Kidney (tissue), 14 donors: Measurements from ENCODE around the gene SHQ1. TPM values are rescaled to one million over a fixed set of nuclear protein-coding genes. Genes with fewer than 3 reads are reported as not detected.
"Not testable (repeated sequence)": the region's sequence is repeated elsewhere in the genome, so short reads cannot be mapped to it uniquely, and the experiment has no call there.

Experiments
- DNase-seq, 5 donors: peaks; one replicate each; pipeline ENCODE4 v3.0.0-alpha.2; 2013 to 2020
- FAIRE-seq: peaks from 2 replicates; lab custom pipeline; 2012; peaks lifted over from hg19 to GRCh38; lab: Jason Lieb, UNC
- H3K27ac ChIP-seq, 2 donors: one replicate each; pipeline ENCODE4 v1.7.0; 2013; ENCODE audit warnings: low read depth in 2 of 2, low read length in 2 of 2, inconsistent platforms in 1 of 2
- H3K27me3 ChIP-seq: one replicate; pipeline ENCODE4 v1.7.1; 2013; ENCODE audit warnings: low read length, inconsistent platforms; ENCODE audit not compliant: control insufficient read depth, insufficient read depth
- H3K36me3 ChIP-seq, 3 donors: one replicate each; pipeline versions ENCODE4 v1.7.0 to v1.7.1; 2013; ENCODE audit warnings: low read length in 3 of 3, control low read depth in 1 of 3, inconsistent platforms in 1 of 3; ENCODE audit not compliant: insufficient read depth in 3 of 3, control insufficient read depth in 2 of 3
- H3K4me1 ChIP-seq, 3 donors: one replicate each; pipeline versions ENCODE4 v1.7.0 to v1.7.1; 2013; ENCODE audit warnings: low read length in 3 of 3, inconsistent platforms in 1 of 3, low read depth in 1 of 3; ENCODE audit not compliant: control insufficient read depth in 2 of 3, insufficient read depth in 2 of 3
- H3K4me3 ChIP-seq, 3 donors: one replicate each; pipeline versions ENCODE4 v1.7.0 to v1.8.1; 2013; ENCODE audit warnings: low read length in 3 of 3, control low read depth in 1 of 3, inconsistent platforms in 1 of 3
- H3K9ac ChIP-seq, 3 donors: one replicate each; pipeline versions ENCODE4 v1.7.0 to v1.7.1; 2013; ENCODE audit warnings: low read length in 3 of 3, control low read depth in 1 of 3, inconsistent platforms in 1 of 3
- H3K9me3 ChIP-seq, 3 donors: one replicate each; pipeline versions ENCODE4 v1.7.0 to v1.7.1; 2013; ENCODE audit warnings: low read length in 3 of 3, control low read depth in 1 of 3, inconsistent platforms in 1 of 3; ENCODE audit not compliant: control insufficient read depth in 2 of 3, insufficient read depth in 1 of 3
- CTCF ChIP-seq: IDR thresholded peaks from 3 replicates; pipeline ENCODE4 v1.5.1; 2012; ENCODE audit warnings: mild to moderate bottlenecking, moderate library complexity, borderline replicate concordance; ENCODE audit not compliant: insufficient read depth; ENCODE audit errors: extremely low read depth
- intact Hi-C: fragments of 100-400 bp; cut with DNase I; formaldehyde crosslinking; loops from one replicate; pipeline ENCODE4 v1.11.1; 2022
- polyA plus RNA-seq: library from polyadenylated mRNA; stranded (reverse); fragments of 350-450 nt; fragmentation: Illumina TruSeq; extraction: RNeasy Lipid Tissue Mini Kit (QIAGEN cat#74804); gene quantifications from one replicate; pipeline ENCODE4 v1.2.3, GENCODE V29; 2014; ENCODE audit warnings: low read depth, low replicate concordance; ENCODE audit not compliant: insufficient read depth
- total RNA-seq: library from RNA; stranded (reverse); fragmentation: NEBNext Ultra II Directional; extraction: Animal tissue kit (Norgen Biotek cat#: 25700); gene quantifications from one replicate; pipeline ENCODE4 v1.2.1, GENCODE V29; 2021
- donor health status: control.
- donor health status: control.
- donor health status: control.
- donor health status: control.
- donor health status: control.
- donor health status: DM: yes; HTN: yes; CAD: no.
- donor health status: Normal renal cell carcinoma (clear cell type).

The SHQ1 gene
- total and polyA plus RNA-seq, 2 donors from 2014 or later, result 8.1 to 23.1 TPM

- H3K27ac ChIP-seq, result no peak overlapping the region
- no peaks in the 10 kb centered on the region for H3K4me1 ChIP-seq
- no peak for FAIRE-seq
- H3K9ac ChIP-seq, result no peak overlapping the region
- no peaks in the 10 kb centered on the region for H3K36me3 ChIP-seq
- H3K9me3 ChIP-seq, result no peaks in the 10 kb centered on the region
- H3K4me3 ChIP-seq, result no peak overlapping the region
- intact Hi-C loops, result no loop called here
- no peaks in the 10 kb centered on the region for H3K27me3 ChIP-seq
- TF ChIP-seq CTCF, result no peak
- no peak for DNase-seq
Observed at GRCh38 chr3:72794079-72794478, 54.2 kb downstream of the SHQ1 start.

- no peak for TF ChIP-seq CTCF
- DNase-seq, result no peak
- Histone ChIP-seq H3K36me3 (no peaks in the 10 kb centered on the region), H3K9ac (no peak overlapping the region), H3K4me3 (no peak overlapping the region), H3K27me3 (no peaks in the 10 kb centered on the region), H3K4me1 (no peaks in the 10 kb centered on the region), H3K9me3 (no peaks in the 10 kb centered on the region), H3K27ac (no peak overlapping the region)
- FAIRE-seq, result no peak
- intact Hi-C loops, result no loop called here
Observed at GRCh38 chr3:72791161-72791560, 57.1 kb downstream of the SHQ1 start.

- Histone ChIP-seq H3K4me3 (no peak overlapping the region), H3K9ac (no peak overlapping the region), H3K36me3 (peaks cover 0 to 2% (median 2%) of the 10 kb centered on the region in 3 donors), H3K27me3 (no peaks in the 10 kb centered on the region), H3K9me3 (no peaks in the 10 kb centered on the region), H3K4me1 (no peaks in the 10 kb centered on the region), H3K27ac (no peak overlapping the region)
- no peak for DNase-seq
- no peak for TF ChIP-seq CTCF
- intact Hi-C loops, result no loop called here
- FAIRE-seq, result no peak
Observed at GRCh38 chr3:72789786-72790185, 58.5 kb downstream of the SHQ1 start.

GRCh38 chr3:72788232-72788631 is 60.0 kb downstream of the SHQ1 start:
- H3K9ac ChIP-seq, H3K4me3 ChIP-seq, H3K36me3 ChIP-seq, FAIRE-seq, H3K4me1 ChIP-seq, intact Hi-C loops, H3K27ac ChIP-seq, H3K27me3 ChIP-seq, H3K9me3 ChIP-seq: not testable (repeated sequence)
- DNase-seq, result peak in 1 of 5 donors; percentile 57
